Transverse colon (tissue), 4 donors: ENCODE data around the gene AKAP1.

Experiments used
- POLR2A ChIP-seq: fragments of 450-650 bp; IDR thresholded peaks from one replicate; pipeline ENCODE4 v1.6.1; 2016; ENCODE audit warnings: antibody characterized with exemption, mild to moderate bottlenecking, moderate library complexity
- POLR2AphosphoS5 ChIP-seq, 3 donors: sonication (generic); formaldehyde crosslinking; IDR thresholded peaks; one replicate each; pipeline ENCODE4 v1.6.1; 2016; ENCODE audit warnings: antibody characterized with exemption in 3 of 3
- TF ChIP-seq, protein P1 (sequence below), 5 experiments: fragments of 200-600 bp in 3 of 5; fragments of 450-650 bp in 2 of 5; sonication (generic) in 3 of 5; IDR thresholded peaks; 1 replicate in 2 of 5; 2 replicates in 3 of 5; pipeline ENCODE4 v1.5.1; 2016 to 2017; ENCODE audit warnings: antibody characterized with exemption in 5 of 5, inconsistent platforms in 3 of 5, mild to moderate bottlenecking in 2 of 5, moderate library complexity in 1 of 5

DNA sequence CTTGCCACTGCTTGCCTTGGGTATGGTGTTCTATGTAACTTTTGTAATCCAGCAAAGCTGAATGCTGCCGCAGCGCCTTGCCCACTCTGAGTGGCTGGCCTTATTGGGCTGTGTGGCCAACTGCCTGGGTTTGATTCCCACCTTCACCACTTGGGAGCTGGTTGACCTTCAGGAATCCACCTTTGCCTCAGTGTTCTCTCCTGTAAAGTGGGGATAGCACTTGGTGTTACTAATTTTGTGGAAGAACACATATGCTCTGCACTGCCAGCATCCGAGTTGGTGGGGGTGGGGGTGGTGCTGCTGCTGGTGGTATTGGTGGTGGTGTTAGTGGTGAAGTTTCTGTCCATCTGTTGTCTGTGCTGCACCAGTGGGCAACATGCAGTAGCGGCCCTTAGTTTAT is 32.8 kb downstream of the AKAP1 start:
- TF ChIP-seq, protein P1, sequence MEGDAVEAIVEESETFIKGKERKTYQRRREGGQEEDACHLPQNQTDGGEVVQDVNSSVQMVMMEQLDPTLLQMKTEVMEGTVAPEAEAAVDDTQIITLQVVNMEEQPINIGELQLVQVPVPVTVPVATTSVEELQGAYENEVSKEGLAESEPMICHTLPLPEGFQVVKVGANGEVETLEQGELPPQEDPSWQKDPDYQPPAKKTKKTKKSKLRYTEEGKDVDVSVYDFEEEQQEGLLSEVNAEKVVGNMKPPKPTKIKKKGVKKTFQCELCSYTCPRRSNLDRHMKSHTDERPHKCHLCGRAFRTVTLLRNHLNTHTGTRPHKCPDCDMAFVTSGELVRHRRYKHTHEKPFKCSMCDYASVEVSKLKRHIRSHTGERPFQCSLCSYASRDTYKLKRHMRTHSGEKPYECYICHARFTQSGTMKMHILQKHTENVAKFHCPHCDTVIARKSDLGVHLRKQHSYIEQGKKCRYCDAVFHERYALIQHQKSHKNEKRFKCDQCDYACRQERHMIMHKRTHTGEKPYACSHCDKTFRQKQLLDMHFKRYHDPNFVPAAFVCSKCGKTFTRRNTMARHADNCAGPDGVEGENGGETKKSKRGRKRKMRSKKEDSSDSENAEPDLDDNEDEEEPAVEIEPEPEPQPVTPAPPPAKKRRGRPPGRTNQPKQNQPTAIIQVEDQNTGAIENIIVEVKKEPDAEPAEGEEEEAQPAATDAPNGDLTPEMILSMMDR (IDR thresholded peaks at IDR 0.05) = no peak
- TF ChIP-seq POLR2A = no peak
- TF ChIP-seq POLR2AphosphoS5 (IDR thresholded peaks at IDR 0.05) = no peak
